DMS153 treated with DMSO at 0.1 percent for 48 hours (cell line): ENCODE results near the gene TRIM38.
"Not testable (repeated sequence)": the region's sequence is repeated elsewhere in the genome, so short reads cannot be mapped to it uniquely, and the experiment has no call there.

Experiments
- DNase-seq: peaks from one replicate; lab custom pipeline; 2025; ENCODE audit not compliant: unreplicated experiment; lab: John Stamatoyannopoulos, UW

TRIM38 gene

DNA sequence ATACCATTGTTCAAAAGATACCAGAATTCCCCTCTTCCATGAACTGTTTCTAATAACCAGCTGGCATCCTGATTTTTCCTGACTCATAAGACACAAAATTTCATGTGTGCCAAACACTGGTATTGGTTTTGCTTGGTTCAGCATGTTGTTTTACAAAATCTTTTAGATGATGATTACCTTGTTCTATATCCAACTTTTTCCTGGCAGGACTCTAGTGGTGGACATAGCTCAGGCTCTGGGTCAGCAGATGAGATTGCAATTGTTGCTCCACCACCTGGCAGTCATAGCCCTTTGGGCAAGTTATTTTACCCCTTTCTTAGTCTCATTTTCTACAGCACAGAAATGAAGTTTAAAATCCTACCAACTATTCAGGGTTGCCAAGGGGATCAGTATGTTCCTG lies 6.2 kb downstream of the TRIM38 start:
- DNase-seq: no peak

DNA sequence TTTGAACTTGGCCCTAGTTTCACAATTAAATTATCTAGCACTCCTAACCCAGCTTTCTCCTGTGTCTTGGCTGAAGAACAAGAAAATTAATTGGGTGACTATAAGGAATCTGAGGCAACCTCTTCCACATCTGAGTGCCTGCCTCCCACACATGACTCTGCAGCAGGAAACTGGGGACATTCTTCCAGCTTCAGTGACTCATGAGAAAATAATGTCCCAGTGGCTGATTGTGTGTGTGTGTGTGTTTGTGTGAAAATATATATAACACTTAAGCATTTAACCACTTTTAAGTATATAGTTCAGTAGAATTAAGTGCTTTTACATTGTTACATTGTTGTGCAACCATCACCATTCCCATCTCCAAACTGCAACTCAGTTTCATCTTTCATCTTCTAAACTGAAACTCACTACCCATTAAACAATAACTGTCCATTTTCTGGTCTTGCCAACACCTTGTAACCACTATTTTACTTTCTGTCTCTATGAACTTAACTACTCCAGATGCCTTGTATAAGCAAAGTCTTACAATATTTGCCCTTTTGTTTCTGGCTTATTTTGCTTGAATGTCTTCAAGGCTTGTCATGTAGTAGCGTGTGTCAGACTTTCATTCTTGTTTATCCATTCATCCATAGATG lies 8.7 kb downstream of the TRIM38 start:
- no peak for DNase-seq

DNA sequence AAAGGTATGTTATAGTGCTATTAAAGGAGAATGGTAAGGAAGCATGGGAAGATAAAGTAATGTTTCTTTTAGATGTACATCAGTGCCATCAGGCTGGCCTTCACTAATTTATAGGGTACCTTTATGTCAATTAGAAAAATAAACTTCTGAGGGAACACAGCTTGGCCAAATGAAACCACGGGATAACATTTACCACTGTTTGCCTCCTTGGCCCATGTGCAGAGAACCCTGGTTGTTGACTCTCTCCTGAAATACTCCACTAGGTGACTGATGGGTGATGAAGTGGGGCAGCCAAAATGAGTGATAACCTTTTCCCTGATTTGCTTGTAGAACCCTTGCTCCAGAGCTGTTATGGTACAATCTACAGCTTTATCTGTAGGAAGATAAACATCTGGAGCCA lies 9.5 kb downstream of the TRIM38 start:
- no peak for DNase-seq

DNA sequence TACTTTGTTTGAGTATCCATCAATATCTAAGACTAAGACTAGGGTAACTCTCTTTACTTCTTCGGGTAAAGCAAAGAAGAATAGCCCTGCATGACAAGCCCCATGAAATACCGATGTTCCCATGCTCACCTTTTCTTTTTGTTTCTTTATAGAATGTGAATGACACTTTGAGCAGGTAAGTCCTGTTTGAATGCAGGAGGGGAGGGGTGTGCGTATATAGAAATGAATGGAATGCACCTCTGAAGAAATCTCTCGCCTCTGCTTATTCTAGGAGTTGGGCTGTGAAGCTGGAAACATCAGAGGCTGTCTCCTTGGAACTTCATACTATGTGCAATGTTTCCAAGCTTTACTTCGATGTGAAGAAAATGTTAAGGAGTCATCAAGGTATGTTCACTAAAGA lies 10.3 kb downstream of the TRIM38 start:
- no peak for DNase-seq

DNA sequence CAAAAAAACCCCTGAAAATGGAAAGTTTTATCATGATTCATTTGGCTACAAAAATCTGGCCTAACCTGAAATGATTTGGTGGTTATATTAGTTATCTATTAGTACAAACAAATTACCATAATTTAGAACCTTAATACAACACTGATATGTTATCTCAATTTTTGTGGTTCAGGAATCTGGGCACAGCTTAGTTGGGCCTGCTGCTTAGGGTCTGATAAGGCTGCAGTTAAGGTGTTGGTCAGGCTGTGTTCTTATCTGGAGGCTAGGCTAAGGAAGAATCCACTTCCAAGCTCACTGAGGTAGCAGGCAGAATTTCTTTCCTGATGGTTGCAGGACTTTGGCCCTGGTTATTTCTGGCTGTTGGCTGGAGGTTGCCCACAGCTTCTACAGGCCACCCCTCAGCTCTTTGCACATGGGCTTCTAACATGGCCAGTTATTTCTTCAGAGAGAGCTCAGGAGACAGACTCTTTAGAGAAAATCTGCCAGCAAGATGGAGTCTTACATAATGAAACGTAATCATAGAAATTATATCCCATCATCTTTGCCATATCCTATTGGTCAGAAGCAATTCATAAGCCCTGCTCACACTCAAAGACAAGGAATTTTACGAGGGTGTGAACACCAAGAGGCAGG lies 11.4 kb downstream of the TRIM38 start:
- no peak for DNase-seq

DNA sequence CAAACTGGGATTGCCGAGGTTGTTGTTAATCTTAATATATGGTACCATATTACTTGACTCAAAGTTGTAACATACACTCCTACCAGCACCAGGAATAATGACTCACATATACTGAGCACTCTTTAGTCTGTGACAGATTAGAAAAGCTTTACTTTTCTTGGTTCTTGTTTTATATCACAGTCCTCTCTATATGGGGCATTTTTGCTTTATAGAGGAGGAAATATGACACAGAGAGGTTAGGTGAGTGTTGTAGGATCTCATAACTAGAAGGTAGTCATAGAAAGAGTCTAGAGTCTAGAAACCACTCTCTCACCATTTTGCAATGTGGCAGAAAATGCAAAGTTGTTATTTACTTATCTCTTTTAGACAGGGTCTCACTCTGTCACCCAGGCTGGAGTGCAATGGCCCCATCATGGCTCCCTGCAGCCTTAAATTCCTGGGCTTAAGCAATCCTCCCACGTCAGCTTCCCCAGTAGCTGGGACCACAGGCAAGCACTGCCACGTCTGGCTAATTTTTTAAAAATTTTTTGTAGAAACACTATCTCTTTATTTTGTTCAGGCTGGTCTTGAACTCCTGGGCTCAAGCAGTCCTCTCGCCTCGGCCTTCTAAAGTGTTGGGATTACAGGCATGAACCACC lies 13.4 kb downstream of the TRIM38 start:
- no peak for DNase-seq

DNA sequence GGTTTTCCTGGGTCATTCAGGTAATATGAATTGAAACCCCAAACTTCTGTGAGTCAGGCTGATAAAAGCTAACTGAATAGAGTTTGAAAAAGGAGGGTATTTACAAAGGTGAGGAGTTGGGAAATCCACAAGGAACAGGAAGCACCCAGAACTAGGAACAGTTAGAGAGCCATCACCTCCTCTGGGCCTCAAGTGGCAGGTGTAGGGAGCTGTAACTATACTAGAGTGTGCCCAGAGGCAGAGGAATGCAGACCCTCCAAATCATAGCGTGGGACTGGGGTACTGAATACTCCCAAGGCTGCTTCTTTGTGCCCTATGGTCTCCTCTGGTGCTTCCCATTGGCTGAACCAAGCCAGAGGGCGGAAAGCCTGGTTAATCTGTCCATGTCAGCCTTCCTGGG lies 18.3 kb downstream of the TRIM38 start:
- no peak for DNase-seq

DNA sequence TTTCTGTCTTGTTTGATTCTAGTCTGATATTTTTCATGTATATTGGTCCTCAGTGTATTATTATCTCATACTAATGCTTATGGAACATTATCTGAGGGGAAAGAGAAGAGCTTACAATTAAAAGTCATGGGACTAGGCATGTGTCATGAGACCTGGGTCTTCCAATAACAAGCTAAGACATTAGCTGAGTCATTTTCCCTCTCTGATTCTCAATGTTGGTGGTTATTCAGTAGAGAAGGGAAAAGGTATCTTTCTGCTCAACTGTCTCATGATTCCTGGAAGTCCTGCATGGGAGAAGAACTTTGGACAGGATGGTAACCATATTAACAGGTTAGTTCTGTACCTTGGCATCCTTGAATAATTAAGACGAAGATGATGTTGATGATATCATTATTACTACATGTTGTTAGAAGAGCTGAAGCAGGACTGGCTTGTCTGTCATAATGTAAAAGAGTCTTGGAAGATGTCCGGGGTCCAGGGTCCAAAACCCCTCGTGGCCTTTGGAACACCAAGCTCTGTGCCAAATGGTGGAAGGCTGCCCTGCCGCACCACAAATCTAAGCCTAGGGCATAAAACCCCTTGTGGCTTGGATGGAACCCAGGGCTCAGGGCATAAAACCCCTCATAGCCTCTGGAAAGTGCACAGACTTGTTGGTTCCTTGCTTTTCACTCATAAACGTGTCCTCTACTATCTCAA lies 19.1 kb downstream of the TRIM38 start:
- no peak for DNase-seq

DNA sequence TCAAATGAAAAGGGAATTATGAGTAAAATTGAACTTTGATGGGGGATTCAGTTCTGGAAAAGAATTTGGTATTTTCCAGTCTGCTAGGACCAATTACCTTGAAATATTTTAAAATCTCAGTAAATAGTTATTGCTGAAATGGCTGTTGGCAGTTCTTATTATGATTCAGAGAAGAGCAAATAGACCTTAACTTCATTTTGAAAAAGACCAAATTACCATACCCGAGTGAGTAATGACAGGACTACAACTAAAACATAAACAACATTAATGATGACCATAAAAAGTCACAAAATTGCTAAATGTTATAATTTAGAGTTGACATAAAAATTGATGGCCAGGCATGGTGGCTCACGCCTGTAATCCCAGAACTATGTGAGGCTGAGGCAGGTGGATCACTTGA lies 21.7 kb downstream of the TRIM38 start:
- no peak for DNase-seq

DNA sequence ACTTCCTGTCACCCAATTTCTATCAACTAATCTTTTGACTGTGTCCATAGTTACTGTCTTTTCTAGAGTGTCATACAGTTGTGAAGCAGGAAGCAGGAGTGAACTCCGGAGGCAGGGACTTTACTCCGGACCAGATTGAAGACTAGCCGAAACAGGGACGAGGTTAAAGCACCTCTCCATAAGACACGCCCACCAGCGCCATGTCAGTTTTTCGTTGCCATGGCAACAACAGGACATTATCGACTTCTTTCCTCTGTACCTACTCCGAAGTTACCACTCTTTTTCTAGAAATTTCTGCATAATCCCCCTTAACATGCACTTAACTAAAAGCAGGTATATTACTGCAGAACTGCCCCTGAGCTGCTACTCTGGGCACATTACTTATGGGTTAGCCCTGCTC lies 25.2 kb downstream of the TRIM38 start:
- no peak for DNase-seq

DNA sequence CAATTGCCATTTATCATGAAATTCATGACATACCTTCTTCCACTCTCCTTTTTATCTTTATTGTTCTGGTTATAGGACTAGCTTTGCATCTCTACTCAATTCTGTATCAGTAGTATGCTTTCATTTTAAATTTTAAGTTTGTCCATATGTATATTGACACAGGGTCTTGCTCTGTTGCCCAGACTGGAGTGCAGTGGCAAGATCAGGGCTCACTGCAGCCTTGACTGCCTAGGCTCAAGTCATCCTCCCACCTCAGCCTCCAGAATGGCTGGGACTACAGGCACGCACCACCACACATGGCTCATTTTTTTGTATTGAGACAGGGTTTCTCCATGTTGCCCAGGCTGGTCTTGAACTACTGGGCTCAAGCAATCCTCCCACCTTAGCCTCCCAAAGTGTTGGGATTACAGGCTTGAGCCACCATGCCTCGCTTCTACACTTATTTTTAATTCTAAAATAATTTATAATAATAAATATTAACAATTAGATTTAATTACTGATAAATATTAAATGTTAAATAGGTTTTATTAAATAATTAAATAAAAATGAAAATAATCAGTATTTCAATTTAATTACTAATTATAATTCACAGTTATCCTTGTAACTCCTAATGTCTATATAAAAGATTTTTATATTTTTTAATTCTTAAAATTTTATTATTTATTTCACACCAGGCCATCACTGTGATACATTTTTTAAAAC lies 27.7 kb downstream of the TRIM38 start:
- no peak for DNase-seq

DNA sequence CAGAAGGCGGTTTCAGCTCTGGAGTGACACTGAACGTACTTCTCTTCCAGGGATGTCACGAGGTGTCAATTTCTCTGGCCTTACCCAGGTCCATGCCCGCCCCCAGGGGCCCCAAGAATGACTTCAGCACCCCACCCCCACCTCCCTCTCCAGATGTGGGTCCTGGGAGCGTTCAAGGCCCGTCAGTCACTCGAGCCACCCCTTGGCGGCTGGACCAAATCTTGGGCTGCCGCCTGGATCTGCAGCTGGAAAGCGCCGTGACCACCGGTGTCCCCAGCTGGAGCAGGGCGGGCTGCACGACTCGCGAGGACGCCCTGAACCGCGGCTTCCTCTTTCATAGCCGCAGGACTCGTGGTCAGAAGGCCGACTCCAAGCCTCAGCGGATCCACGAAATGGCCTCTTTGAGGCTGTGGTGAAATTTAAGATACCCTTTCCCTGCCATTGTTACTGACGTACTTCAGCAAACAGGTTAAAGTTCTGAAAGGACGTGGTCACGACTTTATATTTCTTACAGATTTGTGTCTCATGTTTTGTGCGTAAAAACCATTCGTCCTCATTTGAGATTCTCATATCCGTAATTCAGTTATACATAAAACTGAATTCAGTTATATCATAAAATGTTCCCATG lies 29.3 kb downstream of the TRIM38 start:
- DNase-seq: peak; percentile 56

DNA sequence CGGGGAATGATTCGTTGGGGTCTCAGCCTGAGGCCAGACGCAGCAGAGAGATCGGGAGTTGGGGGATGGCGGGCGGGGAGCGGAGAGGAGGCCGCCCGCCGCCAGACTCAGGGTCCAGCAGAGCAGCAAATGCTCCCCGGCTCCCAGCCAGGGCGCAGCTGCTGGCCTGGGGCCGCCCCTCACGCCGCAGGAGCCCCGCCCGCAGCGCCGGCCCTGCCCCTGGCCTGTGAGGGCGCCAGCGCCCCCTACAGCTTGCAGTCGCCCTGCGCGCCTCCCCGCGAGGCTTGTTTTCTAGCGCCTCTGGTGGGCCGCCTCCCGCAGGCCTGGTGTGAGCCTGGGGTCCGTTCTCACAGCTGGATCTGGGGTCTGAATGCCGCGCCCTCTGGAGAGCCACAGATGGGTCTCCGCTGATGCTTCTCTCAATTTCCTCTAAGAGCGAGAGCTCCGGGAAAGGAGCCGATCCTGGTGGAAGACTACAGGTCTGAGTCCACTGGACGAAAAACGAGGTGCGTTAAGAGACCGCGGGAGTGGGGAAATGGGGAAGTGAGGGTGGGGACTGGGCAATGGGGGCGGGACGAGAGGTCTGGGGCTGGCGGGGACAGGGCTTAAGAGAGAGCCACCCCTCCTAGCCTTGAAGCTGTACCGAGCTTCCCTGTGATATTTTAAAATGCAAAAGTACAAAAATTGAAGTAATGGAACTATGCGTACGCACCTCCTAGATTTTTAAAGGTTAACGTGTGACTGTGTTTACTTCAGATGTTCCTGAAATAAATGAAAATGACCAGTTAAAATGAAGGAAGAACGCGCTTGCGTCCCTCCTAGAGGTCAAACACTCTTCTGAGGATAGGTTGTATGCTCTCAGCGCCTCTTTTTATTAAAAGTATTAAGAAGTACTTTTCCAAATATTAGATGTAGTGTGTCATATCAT lies 30.1 kb downstream of the TRIM38 start:
- DNase-seq: peak; percentile 87

DNA sequence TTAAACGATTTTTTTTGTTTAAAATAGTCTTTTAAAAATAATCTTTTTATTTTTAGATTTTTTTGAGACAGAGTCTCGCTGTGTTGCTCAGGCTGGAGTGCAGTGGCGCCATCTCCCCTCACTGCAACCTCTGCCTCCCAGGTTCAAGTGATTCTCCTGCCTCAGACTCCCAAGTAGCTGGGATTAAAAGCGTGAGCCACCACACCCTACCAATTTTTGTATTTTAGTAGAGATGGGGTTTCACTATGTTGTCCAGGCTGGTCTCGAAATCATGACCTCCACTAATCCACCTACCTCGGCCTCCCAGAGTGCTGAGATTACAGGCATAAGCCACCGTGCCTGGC lies 30.7 kb downstream of the TRIM38 start:
- DNase-seq: not testable (repeated sequence)

DNA sequence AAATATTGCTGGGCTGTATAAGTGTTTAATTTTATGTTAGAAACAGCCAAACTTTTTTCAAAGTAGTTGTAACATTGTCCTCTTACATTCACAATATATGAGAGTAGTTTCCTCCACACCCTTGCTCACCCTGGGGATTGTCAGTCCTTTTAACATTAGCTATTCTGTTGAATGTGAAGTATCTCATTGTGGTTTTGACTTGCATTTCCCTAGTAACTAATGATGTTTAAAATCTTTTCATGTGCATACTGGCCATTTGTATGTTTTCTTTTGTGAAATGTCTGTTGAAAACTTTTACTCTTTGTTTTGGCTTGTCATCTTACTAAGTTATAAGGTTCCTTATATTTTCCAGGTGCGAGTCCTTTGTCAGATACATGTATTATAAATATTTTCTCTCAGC lies 32.9 kb downstream of the TRIM38 start:
- no peak for DNase-seq

DNA sequence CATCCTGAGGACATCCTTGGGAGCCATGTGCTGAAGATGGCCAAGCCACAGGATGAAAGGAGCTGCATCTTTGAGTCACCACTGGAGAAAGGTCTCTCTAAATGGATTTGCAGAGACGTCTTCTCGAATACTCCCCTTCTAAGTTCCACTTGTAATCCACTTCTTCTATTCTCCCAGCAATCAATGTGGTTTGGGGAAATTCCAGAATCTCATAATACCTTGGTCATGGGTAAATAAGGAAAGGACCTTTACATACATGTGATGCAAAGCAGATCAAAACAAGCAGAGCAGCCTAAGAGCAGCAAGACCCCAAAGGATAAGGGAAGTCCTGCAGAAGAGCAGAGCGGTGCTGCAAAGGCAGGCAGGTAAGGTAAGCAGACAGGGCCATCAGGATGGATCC lies 35.3 kb downstream of the TRIM38 start:
- DNase-seq: no peak

DNA sequence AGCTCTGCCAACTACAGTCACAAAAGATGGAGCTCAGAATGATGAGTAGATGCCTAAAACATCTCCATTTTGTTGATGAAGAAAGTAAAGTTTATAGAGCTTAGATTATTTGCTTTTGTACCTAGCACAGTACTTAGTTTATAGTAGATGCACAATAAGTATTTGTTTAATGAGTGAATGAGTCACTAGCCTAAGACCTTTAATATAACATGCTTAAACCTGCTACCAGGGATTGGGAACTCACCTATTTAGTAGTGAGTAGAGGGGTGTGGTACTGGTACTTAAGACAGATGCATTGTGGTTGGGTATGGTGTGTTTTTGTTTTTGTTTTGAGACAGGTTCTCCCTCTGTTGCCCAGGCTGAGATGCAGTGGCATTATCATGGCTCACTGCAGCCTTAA lies 35.8 kb downstream of the TRIM38 start:
- DNase-seq: no peak

DNA sequence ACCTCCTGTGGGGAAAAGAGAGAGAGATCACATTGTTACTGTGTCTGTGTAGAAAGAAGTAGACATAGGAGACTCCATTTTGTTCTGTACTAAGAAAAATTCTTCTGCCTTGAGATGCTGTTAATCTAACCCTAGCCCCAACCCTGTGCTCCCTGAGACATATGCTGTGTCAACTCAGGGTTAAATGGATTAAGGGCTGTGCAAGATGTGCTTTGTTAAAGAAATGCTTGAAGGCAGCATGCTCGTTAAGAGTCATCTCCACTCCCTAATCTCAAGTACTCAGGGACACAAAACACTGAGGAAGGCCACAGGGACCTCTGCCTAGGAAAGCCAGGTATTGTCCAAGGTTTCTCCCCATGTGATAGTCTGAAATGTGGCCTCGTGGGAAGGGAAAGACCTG lies 36.6 kb downstream of the TRIM38 start:
- not testable (repeated sequence) for DNase-seq

DNA sequence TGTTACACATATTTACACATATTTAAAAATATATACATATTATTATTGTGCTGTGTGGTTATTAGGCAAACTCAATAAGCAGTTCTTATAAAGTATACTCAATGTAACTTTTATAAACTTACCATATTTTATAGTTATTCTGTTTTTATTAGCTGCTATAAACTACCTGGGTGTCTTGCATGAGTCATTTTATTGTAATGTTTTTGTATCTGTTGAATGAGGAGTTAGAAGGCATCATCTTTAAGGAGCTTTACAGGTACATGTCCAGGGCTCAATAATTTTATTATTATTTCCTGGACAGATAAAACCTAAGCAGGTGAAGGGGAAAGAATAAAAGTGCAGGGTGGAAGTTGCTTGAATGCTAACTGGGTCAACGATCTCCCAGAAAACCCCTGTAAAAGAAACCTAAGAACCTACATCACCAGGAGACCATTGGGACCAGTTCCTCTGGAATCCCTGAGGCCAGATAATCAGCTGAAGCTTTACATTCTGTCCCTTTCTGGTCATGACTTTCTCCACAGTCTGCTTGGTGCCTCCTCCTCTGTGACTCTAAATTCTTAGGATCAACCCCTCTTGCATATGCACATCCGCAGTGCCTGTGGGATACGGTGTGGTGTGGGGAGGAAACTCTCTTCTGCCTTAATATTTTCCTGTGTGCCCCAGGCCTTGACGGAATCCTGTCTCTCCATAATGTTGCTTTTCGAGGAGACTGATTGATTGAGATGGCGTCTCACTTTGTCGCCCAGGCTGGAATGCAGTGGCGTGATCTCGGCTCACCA lies 38.0 kb downstream of the TRIM38 start:
- DNase-seq: no peak
